MCF 10A (cell line): ENCODE measurements around the gene CA14. TPM values are rescaled to one million over a fixed set of nuclear protein-coding genes. Genes with fewer than 3 reads are reported as not detected.

Experiments used
- BruUV-seq: library from RNA; stranded (reverse); fragments of 400-500 nt; replicated peaks from 2 replicates; lab custom pipeline; 2021; lab: Mats Ljungman, UMichigan
- CTCF ChIA-PET: fragments of 300-600 bp; sonication (Branson Sonifier 250); formaldehyde crosslinking; extraction: SDS; loops from one replicate; lab custom pipeline; 2021; ENCODE audit warnings: antibody characterized with exemption, inconsistent platforms; lab: Yijun Ruan, JAX
- POLR2A ChIA-PET: fragments of 300-600, 350-650 bp; sonication (Branson Sonifier 250); formaldehyde crosslinking; extraction: SDS; loops from one replicate; lab custom pipeline; 2020; ENCODE audit warnings: antibody characterized with exemption, inconsistent platforms; lab: Yijun Ruan, JAX
- DNase-seq: peaks from one replicate; pipeline ENCODE4 v3.0.0-alpha.2; 2018; ENCODE audit not compliant: unreplicated experiment
- H3K27ac Mint-ChIP-seq: one replicate; pipeline ENCODE4 v1.8.0; 2022; ENCODE audit warnings: mild to moderate bottlenecking, low read depth, mixed read lengths; ENCODE audit not compliant: unreplicated experiment
- H3K27me3 Mint-ChIP-seq: one replicate; pipeline ENCODE4 v1.8.0; 2022; ENCODE audit warnings: mixed read lengths; ENCODE audit not compliant: insufficient read depth, unreplicated experiment
- H3K36me3 Mint-ChIP-seq: one replicate; pipeline ENCODE4 v1.8.0; 2022; ENCODE audit warnings: mild to moderate bottlenecking, moderate library complexity, mixed read lengths; ENCODE audit not compliant: insufficient read depth, unreplicated experiment
- H3K4me1 Mint-ChIP-seq: one replicate; pipeline ENCODE4 v1.8.0; 2022; ENCODE audit warnings: mixed read lengths; ENCODE audit not compliant: insufficient read depth, unreplicated experiment
- H3K4me3 Mint-ChIP-seq: one replicate; pipeline ENCODE4 v1.8.0; 2022; ENCODE audit warnings: mild to moderate bottlenecking, moderate library complexity, mixed read lengths; ENCODE audit not compliant: unreplicated experiment
- H3K9me3 Mint-ChIP-seq: one replicate; pipeline ENCODE4 v1.8.0; 2022; ENCODE audit warnings: mixed read lengths; ENCODE audit not compliant: unreplicated experiment
- intact Hi-C: fragments of 100-400 bp; cut with micrococcal nuclease; formaldehyde crosslinking; loops from 2 replicates; pipeline ENCODE4 v1.14.1; 2022
- total RNA-seq: library from RNA; stranded (reverse); gene quantifications from 2 replicates; pipeline ENCODE4 v1.2.3, GENCODE V29; 2022
- TF ChIP-seq, protein P1 (sequence below): fragments of 200-600 bp; IDR thresholded peaks from one replicate; pipeline ENCODE4 v1.8.0; 2022; ENCODE audit warnings: antibody characterized with exemption, mild to moderate bottlenecking; ENCODE audit not compliant: unreplicated experiment

Gene CA14
- total RNA-seq, 1 experiment from 2014 or later, result 0.26 TPM

- Mint-ChIP-seq H3K4me1 (peaks cover 43% of the 10 kb centered on the region), H3K36me3 (peaks cover 13% of the 10 kb centered on the region), H3K27me3 (no peaks in the 10 kb centered on the region), H3K27ac (peak overlapping the region; percentile 94), H3K4me3 (peak overlapping the region; percentile 83), H3K9me3 (no peaks in the 10 kb centered on the region)
- TF ChIP-seq, protein P1, sequence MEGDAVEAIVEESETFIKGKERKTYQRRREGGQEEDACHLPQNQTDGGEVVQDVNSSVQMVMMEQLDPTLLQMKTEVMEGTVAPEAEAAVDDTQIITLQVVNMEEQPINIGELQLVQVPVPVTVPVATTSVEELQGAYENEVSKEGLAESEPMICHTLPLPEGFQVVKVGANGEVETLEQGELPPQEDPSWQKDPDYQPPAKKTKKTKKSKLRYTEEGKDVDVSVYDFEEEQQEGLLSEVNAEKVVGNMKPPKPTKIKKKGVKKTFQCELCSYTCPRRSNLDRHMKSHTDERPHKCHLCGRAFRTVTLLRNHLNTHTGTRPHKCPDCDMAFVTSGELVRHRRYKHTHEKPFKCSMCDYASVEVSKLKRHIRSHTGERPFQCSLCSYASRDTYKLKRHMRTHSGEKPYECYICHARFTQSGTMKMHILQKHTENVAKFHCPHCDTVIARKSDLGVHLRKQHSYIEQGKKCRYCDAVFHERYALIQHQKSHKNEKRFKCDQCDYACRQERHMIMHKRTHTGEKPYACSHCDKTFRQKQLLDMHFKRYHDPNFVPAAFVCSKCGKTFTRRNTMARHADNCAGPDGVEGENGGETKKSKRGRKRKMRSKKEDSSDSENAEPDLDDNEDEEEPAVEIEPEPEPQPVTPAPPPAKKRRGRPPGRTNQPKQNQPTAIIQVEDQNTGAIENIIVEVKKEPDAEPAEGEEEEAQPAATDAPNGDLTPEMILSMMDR, result peak; percentile 86
- peak; percentile 87 for DNase-seq
- intact Hi-C loops, result loop anchor here (1.0 kb wide), 2 partner anchors 25 to 45 kb away; partner anchors contain the start of gene ANP32E
- TSS peak; percentile 87 for BruUV-seq
- ChIA-PET CTCF (interaction anchor here (0.5 to 8.2 kb wide), 18 partner anchors 8 to 209 kb away, joined by 3 to 215 read pairs (median 4); partner anchors contain the start of genes APH1A, C1orf54, CA14 and PRPF3), POLR2A (interaction anchor here (0.6 to 7.1 kb wide), 27 partner anchors 9 to 394 kb away, joined by 3 to 239 read pairs (median 4); partner anchors contain the start of genes ANP32E, APH1A, C1orf54 and CA14)
These were observed 23.7 kb downstream of the CA14 start for GRCh38 chr1:150281221-150281757.

DNA sequence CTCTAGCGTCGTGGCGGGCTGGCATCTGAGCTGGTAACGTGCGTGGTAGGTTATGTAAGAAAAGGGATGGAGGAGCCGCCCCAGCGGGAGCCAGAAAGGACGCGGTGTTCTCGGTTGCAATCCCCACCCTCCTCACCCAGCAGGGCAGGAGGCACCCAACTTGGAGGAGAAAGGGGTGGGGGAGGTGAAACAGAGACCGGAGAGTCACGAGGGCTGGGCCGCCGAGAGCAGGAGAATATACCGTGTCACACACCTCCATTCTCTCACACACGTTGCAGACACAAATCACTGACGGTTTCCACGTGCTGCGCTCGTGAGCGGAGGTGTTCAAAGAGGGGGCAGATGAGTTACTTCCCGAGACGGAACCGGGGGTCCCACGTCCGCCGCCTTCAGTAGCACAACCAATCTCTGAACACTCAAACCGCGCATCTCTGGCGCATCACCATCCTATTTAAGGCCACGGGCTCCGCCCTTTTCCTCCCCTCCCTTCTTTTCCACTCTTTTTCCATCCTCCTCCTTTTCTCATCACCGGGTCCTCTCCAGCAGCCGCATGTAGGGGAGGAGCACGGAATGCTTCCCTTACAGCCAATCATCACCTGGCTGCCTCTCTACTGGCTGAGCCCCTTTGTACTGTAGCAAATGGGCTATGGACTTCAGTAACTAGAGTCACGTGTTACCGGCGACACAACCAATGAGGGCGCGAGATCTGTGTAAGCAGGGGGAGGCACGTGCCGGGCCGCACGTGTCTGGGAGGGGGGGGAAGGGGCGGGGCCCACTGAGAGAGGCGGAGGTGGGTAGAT, 24.4 kb downstream of the CA14 start, which contains the start of gene CIART:
CIART (plus strand) TSS at position 797 of the 800 bp plus-strand sequence. CDS start 714 bp downstream, outside the sequence.
- POLR2A ChIA-PET, result interaction anchor here (0.6 to 7.1 kb wide), 28 partner anchors 8 to 1765 kb away, joined by 3 to 239 read pairs (median 4); partner anchors contain the start of genes ANP32E, APH1A, C1orf54 and CA14
- peaks cover 43% of the 10 kb centered on the region for H3K4me1 Mint-ChIP-seq
- H3K36me3 Mint-ChIP-seq, result peaks cover 18% of the 10 kb centered on the region
- BruUV-seq, result no TSS peak
- H3K9me3 Mint-ChIP-seq, result no peaks in the 10 kb centered on the region
- CTCF ChIA-PET, result interaction anchor here (0.5 to 8.2 kb wide), 19 partner anchors 9 to 278 kb away, joined by 3 to 215 read pairs (median 4); partner anchors contain the start of genes APH1A, C1orf54, CA14 and PRPF3
- H3K27me3 Mint-ChIP-seq, result no peaks in the 10 kb centered on the region
- intact Hi-C loops, result loop anchor here (1.0 kb wide), 2 partner anchors 26 to 46 kb away; partner anchors contain the start of gene ANP32E
- peak within 1 kb of the TSS; percentile 94 for H3K27ac Mint-ChIP-seq
- DNase-seq, result peak; percentile 99
- peak within 1 kb of the TSS; percentile 83 for H3K4me3 Mint-ChIP-seq
- TF ChIP-seq, protein P1, result no peak

DNA sequence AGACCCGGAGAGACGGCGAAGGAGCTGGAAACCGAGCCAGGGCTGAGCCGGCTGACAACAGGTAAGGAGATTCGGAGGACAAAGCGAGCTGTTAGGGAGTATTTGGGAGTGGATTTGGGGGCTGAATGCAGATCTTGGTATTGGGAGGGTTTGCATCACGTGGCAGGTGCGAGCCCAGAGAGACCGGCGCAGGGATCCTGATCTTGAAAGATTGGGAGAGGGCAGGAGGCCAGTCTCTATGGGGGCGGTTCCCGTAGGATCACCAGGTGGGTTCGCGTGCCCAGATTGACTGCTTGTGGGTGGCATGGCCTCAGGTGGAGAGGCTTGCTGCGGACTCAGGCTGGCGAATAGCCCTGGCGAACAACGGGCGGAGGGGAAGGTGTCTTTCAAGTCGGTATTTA, 25.0 kb downstream of the CA14 start:
- BruUV-seq, result TSS peak; percentile 40
- Mint-ChIP-seq H3K9me3 (no peaks in the 10 kb centered on the region), H3K4me3 (peak overlapping the region; percentile 83), H3K27ac (peak overlapping the region; percentile 94), H3K36me3 (peaks cover 18% of the 10 kb centered on the region), H3K4me1 (peaks cover 43% of the 10 kb centered on the region), H3K27me3 (no peaks in the 10 kb centered on the region)
- POLR2A ChIA-PET, result interaction anchor here (0.6 to 7.1 kb wide), 7 partner anchors 12 to 1765 kb away, joined by 3 to 239 read pairs (median 7); partner anchors contain the start of genes APH1A, C1orf54, CA14 and RPRD2
- CTCF ChIA-PET, result interaction anchor here (0.6 to 8.2 kb wide), 5 partner anchors 15 to 338 kb away, joined by 3 to 215 read pairs (median 3); partner anchors contain the start of gene CA14
- TF ChIP-seq, protein P1, result no peak
- intact Hi-C loops, result no loop called here
- DNase-seq, result no peak
